Frontal cortex (tissue), 4 donors: Measurements from ENCODE around the gene ANKS1B. TPM values are rescaled to one million over a fixed set of nuclear protein-coding genes. Genes with fewer than 3 reads are reported as not detected.
A peak's percentile ranks its signal among the peaks of the same experiment; 100 is the strongest.
"Not testable (repeated sequence)": the region's sequence is repeated elsewhere in the genome, so short reads cannot be mapped to it uniquely, and the experiment has no call there.

Experiments
- DNase-seq, 2 donors: peaks; one replicate each; pipeline ENCODE4 v3.0.0; 2012; ENCODE audit warnings: low spot score in 2 of 2
- FAIRE-seq: peaks from 2 replicates; lab custom pipeline; 2012; peaks lifted over from hg19 to GRCh38; lab: Jason Lieb, UNC
- total RNA-seq: library from RNA; depleted of rRNA; stranded (reverse); fragments of >200 nt; gene quantifications from one replicate; pipeline ENCODE4 v1.2.3, GENCODE V29; 2014
- donor health status: control.
- donor health status: control.
- donor health status: control.

The ANKS1B gene
- total RNA-seq, 1 donor from 2014 or later: 329 TPM

DNA sequence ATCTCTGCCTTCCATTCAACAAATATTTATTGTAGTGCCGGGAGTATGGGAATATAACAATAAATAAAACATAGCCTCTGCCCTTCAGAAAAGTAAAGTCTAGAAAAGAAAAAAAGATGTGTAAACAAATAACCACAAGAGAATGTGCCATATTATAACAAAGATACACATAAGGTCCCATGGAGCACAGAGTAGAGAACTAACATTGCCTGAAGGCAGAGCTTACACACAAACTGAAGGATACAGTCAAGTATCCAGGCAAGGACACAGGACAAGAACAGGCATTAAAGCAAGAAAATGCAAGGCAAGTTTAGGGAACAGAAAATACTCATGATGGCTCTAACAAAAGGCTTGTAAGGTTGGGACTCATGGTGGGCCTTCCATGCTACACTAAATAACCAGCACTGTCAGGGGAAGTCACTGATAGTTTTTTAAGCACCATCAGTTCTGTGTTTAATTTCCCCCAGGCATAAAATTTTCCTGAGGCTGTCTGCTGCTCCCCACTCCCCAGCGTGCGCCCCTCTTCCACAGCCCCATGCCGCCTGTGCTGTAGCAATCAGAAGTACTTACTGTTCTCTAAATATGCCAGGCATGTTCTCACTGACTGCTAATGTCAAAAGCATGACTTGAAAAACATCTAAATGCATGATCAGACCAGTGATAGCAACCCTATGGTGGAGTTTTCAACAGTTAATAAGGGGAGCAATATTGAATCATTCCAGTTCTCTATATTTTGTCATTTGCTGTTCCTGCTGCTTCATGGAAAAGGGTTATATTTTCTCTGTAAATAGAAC, 77.8 kb downstream of the ANKS1B start:
- FAIRE-seq (no peak), DNase-seq (no peak)

DNA sequence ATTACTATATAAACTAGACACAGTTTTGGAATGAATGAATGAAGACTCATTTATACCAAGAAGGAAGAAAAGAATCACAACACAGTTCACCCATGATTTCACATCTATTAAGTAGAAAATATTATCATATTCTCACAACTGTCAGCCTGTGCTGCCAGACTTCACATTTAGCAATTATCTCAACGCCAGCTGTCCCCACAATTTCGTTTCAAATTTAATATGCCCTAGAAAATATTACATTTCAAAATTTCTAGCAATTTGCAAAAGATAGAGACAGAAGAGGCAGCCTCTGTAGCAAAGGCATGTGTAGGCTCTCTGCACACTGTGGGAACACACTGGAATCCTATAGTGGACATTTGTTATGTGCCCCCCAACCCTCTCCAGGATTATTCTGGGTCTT, 83.6 kb downstream of the ANKS1B start:
- DNase-seq (no peak), FAIRE-seq (no peak)

DNA sequence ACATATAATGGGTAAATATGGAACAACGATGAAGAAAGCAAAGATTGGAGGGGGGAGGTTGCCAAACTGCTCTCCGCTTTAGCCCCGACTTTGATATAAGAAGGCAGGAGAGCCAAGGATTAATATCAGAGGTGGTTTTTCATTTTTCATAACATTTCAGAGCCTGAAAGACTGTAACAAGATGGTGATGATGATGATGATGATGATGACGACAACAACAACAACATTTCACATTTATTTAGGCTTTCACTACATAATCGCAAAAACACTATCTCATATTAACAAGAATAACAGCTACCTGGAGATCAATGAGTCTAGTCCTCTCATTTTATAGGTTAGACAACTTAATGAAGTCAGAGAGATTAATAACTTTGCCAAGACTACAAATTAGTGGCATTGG, 86.1 kb downstream of the ANKS1B start:
- no peak for FAIRE-seq
- DNase-seq: no peak

DNA sequence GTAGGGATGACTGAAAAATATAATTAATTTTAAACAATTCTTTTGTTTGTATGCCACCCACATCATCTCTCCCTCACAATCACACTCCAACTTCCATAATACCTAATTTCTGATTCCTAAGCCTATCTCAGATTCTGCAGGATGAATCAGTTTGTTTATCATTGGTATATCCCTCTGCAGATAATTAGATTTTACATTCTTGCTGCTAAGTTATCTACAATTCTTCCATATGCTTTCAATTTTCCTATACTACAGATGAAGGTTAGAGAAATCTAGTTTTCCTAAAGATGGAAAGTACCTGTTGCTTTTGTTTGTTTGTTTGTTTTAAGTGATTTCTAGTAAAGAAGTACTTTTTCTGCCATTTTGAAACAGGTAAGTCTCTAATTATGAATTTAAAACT, 105.3 kb downstream of the ANKS1B start:
- FAIRE-seq: no peak

DNA sequence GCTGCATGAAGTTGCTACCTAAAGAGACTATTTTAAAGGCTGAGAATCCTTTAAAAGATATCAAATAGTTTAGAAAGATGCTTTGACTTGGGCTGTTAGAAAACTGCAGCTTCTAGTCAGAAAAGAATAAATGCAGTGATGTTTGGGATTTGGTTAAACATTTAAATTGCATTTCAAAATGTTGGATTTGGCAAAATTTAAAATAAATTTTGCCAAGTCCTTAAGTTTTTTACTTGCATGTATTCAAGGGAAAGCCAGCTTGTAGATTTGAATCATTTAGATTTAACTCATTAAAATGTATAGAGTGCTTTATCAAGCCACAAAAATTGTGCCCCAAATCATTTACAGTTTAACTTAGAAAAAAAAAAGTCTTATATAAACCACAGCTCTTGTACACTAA, 109.7 kb downstream of the ANKS1B start:
- no peak for DNase-seq
- no peak for FAIRE-seq

More for the DNA sequence above, 105.3 kb downstream of the ANKS1B start:
- DNase-seq: no peak

DNA sequence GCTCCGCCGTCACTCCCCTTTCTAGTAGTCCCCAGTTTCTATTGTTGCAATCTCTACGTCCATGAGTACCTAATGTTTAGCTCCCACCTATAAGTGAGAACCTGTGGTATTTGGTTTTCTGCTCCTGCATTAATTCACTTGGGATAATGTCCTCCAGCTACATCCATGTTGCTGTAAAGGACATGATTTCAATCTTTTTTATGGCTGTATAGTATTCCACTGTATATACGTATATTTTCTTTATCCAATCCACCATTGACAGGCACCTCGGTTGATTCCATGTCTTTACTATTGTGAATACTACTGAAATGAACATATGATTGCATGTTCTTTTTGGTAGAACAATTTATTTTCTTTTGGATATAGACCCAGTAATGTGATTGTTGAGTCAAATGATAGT, 114.7 kb downstream of the ANKS1B start:
- DNase-seq (no peak), FAIRE-seq (no peak)

DNA sequence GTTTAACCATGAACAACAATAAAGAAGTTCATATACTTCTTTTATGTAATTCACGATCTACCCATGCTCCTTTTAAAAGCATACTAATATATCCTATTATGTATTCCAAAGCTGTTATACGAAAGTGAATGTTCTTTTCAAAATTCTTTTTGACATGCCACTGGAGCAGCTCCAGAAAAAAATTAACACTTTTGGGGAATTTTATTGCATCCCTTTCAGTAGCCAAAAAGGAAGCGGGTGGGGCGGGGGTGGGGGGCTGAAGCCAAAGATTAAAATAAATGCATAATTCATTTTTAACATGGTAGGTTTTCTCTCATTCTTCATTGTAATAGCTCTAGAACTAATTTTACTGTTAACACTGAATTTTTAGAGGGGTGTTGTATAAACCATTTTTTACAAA, 123.0 kb downstream of the ANKS1B start:
- FAIRE-seq: no peak
- DNase-seq: no peak

DNA sequence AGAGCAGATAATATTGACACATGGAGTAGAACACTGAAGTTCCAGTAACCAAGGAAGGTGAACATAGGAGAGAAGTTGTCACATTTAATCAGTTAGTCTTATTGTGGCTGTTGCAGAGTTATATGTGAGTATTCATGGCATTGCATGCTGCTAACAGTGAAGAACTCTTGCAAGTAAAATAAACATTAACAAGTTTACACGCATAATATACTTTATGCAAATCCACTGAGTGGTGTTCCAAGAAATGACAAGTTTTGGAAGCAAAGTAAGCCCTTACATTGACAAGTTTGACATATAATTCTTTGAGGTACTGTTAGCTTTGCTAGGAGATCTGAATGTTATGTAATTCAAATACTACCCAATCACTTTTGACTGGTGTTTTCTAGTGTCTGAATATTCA, 125.6 kb downstream of the ANKS1B start:
- FAIRE-seq (no peak), DNase-seq (no peak)

DNA sequence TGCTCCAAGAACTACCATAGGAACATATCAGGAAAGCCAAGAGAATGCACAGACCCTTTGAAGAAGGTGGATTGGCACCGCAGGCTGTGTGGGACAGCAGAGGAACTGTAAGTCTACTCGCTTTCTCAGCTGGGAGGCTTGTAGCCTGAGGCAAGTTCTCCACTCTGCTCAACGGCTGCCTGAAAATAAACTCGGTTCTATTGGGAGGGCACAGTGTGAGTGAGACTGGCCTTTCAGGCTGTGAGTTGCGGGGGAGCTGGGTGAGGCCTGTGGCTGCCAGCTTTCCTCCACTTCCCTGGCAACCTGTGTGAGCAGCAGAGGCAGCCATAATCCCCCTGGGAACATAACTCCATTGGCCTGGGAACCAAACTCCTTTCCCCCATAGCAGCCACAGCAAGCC, 132.1 kb downstream of the ANKS1B start:
- FAIRE-seq (no peak), DNase-seq (no peak)

DNA sequence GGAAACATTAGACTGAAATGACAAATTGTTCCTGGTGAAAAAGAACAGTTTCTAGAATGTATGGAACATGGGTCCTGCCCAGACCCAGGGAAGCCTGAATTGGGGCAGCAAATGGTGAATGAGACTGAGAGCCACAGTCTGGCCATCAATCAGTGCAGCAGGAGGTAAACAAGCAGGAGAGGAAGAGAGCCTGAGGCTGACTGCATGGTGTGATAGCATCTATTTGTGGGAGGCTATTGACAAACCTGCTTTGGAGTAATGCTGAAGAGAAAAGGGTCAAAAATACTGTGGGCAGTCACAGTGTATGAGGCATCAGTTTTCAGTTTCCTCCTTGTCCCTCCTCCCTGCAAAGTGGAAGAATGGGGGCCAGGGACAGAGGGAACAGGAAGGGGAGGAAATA, 136.8 kb downstream of the ANKS1B start:
- FAIRE-seq (no peak), DNase-seq (no peak)

DNA sequence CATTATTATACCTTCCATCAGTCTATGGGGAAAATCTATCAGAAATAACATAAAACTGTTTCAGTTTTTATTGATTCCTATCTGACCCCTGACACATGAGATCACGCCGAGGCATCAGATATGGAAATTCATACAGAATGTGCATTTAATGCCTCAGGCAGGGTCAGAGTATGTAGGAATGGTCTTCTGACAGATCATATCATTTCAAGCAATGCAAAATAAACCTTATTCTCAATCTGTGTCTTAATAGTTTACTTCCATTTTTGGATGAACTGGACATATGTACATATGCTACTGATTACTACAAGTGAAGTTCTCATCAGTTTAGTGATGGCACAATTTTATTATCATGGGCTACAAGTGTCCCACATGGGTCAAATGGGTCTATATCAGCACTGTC, 150.0 kb downstream of the ANKS1B start:
- no peak for DNase-seq
- no peak for FAIRE-seq

DNA sequence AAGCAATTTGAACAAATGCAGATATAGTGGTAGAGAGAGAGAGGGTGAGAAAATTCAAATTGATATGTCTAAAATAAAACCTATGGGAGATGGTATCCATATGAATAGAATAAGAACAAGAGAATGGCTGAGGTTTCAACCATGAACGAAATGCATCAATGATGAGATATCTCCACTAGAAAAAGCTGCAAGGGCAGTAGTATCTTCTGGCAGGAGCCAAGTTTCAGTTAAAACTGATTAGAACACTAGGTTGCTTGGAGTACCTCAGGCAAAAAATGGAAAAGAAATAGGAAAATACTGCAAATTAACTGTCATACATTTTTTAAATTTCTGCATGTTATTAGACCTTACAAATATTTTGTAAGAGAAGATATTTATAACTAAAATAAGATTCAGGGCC, 151.3 kb downstream of the ANKS1B start:
- no peak for DNase-seq
- no peak for FAIRE-seq

DNA sequence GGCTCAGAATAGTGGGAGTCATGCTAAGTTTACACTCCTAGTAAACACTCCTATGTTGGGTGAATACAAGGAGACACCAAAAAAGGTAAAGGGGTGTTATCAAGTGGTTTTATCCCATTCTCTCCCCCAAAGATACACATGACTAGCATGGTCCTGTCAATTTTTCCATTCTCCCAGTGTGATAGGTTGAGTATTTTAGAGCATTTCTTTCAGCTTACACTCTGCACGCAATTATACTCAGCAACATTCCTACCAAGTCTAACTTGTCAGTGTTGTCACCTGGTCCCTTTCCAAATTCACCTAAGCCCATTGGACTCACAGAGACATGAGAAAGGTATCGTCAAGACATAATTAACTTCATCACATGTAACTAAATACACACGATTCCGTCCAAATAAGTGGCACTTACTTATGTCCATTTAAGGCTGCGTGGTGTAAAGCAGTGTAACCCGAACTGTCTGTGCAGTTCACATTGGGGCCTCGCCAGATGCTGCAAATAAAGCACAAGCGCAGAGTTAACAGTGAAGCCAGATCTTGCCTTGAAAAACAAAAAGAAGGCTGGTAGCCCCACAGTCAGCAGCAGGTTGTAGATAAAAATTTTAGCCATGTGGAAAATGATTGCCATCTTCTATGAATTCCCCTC, 159.7 kb downstream of the ANKS1B start:
- FAIRE-seq (no peak), DNase-seq (no peak)

DNA sequence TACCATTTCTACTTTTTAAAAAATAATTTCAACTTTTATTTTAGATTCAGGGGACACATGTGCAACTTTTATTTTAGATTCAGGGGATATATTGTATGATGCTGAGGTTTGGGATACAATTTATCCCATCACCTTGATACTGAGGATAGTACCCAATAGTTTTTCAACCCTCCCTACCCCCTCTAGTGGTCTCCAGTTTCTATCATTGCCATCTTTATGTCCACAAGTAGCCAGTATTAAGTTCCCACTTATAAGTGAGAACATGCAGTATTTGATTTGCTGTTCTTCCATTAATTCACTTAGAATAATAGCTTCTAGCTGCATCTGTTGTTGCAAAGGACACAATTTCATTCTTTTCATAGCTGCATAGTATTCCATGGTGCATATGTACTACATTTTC, 162.5 kb downstream of the ANKS1B start:
- DNase-seq (no peak), FAIRE-seq (no peak)

DNA sequence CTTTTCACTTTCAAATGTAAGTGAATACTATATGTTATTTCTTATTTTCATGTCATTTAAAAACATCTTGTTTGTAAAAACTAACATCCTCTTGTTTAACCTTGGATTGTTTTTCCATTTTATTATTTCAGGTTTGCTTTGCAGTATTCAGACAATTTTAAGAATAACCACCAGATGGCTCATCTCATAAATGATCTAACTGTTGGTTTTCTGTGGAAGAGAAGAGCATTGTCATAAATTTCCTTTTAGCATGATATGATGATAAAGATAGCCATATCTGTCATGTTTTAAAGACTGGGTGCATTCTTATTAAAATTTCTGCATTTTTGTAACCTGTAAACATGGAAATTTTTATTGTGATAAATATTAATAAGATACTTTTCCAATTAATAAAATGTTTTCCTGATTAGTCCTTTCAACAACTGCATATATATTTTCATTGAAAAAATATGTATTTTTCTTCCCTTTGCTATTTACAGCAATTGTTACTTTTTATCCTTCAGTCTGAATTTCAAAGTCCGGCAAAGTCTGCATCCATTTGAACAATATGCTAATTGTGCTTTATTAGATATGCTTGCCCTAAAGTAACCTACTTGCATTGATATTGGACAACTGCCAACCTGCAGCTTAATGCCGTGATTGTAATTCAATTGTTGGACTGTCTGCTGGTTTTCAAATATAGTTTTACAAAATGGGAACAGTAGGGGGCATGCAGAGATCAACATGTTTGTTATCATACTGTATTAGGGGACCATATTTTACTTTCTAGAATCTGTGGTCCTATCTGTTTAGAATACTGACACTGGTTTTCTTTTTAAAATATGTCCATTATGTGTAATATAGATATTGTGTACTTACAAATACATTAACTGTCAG, 173.8 kb downstream of the ANKS1B start:
- FAIRE-seq (peak; percentile 82), DNase-seq (no peak)

DNA sequence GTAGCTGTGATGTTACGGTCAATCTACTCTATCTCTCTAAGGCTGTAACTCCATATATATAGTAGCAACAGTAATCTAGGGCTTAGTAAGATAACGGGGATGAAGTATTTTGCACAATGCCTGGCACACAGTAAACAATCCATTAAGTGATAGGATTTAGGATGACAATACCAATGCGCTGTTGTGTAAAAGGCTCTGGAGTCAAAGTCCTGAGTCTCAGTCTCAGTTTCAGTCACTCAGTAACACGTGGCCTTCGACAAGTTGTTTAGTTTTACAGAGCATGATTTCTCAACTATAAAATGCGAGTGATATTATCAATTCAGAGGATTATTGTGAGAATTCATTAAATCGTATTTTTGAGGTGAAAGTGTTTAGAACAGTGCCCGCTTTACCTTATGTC, 174.8 kb downstream of the ANKS1B start:
- DNase-seq (no peak), FAIRE-seq (no peak)

DNA sequence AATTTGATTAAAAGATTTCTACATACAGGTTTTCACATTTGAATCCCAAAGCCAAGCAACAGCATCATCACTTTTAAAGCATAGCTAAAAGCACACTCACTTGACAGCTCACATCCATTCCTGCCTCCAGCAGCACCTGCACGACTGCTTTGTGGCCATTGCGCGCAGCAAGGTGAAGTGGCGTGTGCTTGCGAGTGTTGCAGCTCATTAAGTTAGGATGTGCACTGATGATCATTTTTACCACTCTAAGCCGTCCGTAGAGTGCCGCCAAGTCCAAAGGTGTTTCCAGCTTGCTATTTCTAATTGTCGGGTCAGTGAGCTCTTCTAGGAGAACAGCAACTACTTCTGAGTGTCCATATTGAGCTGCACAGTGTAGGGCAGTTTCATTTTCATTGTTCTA, 178.4 kb downstream of the ANKS1B start:
- FAIRE-seq (no peak), DNase-seq (no peak)

DNA sequence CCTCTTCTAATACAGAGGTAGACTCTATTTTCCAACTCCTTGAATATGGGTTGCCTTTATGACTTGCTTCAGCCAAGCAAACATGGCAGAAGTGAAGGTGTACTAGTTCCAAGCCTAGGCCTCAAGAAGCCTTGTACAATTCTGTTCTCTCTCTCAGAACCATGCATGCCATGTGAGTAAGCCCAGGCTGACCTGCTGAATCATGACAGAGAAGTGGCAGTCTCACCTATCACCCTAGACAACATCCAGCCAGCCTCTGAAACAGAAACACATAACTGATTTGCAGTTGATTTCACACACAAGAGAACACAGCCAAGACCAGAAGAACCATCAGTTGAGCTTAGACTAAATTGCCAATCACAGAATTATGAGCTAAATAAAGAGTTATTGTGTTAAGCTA, 180.0 kb downstream of the ANKS1B start:
- DNase-seq (no peak), FAIRE-seq (no peak)

DNA sequence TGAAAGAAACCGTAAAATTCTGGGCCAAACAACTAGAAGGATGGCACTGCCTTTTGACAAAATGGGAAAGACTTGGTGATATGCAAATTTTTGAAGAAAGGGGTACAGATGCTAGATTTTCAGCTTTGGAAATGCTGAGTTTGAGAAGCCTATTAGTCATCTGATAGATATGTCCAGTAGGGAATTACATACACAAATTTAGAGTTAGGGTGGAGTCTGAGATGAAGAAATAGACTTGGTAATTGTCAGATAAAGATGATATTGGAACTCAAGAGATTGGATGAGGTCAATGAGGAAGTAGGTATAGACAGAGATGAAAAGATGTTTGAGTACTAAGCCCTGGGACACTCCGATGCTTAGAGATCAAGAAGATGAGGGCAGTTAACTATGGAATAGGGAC, 184.1 kb downstream of the ANKS1B start:
- no peak for FAIRE-seq
- DNase-seq: no peak

DNA sequence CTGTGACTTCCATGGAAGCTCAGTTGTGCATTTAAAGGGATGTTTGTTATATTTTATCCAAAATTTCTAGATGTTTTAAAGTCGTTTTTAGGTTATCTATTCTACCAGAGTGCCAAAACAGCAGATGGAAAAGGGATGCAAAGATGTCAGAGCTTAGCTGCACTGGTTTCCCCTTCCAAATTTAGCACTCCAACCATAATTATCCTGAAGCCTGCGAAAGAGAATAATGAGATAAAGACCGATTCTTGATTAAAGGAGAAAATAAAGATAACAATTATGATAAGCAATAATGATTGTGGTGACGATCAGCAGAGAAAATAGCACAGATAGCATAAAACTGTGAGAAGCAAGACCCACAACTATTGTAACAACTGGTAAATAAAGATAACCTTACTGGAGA, 186.8 kb downstream of the ANKS1B start:
- FAIRE-seq: not testable (repeated sequence)

DNA sequence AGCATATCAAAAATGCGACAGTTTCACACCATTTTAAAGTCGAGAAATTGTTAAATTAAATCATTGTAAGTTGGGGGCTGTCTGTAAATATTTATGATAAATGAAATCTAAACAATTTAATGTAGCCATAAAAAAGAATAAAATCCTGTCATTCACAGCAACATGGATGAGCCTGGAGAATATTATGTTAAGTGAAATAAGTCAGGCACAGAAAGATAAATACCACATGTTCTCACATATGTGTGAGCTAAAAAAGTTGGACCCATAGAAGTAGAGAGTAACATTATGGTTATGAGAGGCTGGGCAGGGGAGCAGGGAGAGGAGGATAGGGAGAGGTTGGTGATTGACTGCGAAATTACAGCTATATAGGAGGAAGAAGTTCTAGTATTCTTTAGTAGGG, 201.3 kb downstream of the ANKS1B start:
- FAIRE-seq (no peak), DNase-seq (no peak)

More for the DNA sequence above, 186.8 kb downstream of the ANKS1B start:
- DNase-seq: not testable (repeated sequence)
